Right atrium auricular region (tissue), 2 donors: Measurements from ENCODE around the gene KLHL17. TPM values are rescaled to one million over a fixed set of nuclear protein-coding genes. Genes with fewer than 3 reads are reported as not detected.

ENCODE experiments used
- DNase-seq: peaks from one replicate; pipeline ENCODE4 v3.0.0-alpha.2; 2019; ENCODE audit warnings: low spot score
- H3K27ac ChIP-seq, 2 donors: fragments of 200-600 bp; sonication (generic); 1 replicate in 1 of 2; 2 replicates in 1 of 2; pipeline ENCODE4 v1.5.1; 2016 to 2019
- H3K27me3 ChIP-seq, 2 donors: fragments of 200-600 bp; sonication (generic); one replicate each; pipeline versions ENCODE4 v1.5.1 to v1.6.0; 2017 to 2019
- H3K36me3 ChIP-seq: fragments of 200-600 bp; sonication (generic); one replicate; pipeline ENCODE4 v1.5.1; 2016
- H3K4me1 ChIP-seq, 2 donors: fragments of 200-600 bp; sonication (generic); one replicate each; pipeline versions ENCODE4 v1.5.1 to v1.6.0; 2017 to 2019
- H3K4me3 ChIP-seq, 2 donors: fragments of 200-600 bp; sonication (generic); 1 replicate in 1 of 2; 2 replicates in 1 of 2; pipeline ENCODE4 v1.5.1; 2017 to 2019; ENCODE audit warnings: mild to moderate bottlenecking in 1 of 2, moderate library complexity in 1 of 2
- H3K9me3 ChIP-seq, 2 donors: fragments of 200-600 bp; sonication (generic); one replicate each; pipeline ENCODE4 v1.5.1; 2019
- total RNA-seq, 2 donors: library from RNA; depleted of rRNA; stranded (reverse); fragments of >200 nt; gene quantifications; one replicate each; pipeline ENCODE4 v1.1.0, GENCODE V29; 2016
- TF ChIP-seq, protein P1 (sequence below), 2 donors: fragments of 200-600 bp; sonication (generic); IDR thresholded peaks; one replicate each; pipeline ENCODE4 v1.5.1; 2019; ENCODE audit warnings: antibody characterized with exemption in 2 of 2

Gene KLHL17
- total RNA-seq, 2 donors from 2014 or later, result 2.4 to 2.9 TPM

DNA sequence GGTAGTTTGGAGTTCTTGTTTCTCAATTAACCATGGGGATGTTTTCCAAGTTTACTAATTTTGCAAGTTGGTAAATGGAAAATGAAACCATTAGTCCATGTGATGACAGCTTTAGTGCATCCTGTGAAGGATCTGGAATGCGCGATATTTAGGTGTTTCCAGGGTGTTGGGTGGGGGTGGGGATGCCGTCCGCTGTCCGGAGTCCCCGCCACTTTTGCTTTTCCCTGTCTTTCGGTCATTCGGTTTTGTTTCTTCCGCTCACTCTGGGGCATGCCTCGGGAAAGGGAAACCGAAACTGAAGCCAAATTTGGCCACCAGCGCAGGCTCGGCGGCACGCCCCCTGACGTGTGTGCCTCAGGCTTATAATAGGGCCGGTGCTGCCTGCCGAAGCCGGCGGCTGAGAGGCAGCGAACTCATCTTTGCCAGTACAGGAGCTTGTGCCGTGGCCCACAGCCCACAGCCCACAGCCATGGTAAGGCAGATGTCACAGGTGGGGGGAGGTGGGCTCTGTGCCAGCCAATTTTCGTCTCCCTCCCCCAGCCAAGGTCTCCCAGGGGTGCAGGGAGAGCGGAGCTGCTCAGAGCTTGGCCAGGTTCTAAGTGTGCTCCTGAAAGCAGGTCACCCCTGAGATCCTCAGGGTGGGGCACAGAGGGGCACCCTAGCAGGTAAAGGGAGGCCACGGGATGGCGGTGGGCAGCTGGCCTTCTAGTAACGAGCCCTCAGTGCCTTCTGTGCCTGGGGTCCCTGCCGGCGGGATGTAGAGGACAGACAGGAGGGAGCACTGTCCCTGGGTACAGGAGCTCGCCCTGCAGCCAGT, 52.9 kb downstream of the KLHL17 start, which contains the start of gene ISG15:
Gene ISG15 (plus strand): TSS at position 393 of the 817 bp plus-strand sequence. CDS start 77 bp downstream, at position 470.
- no peaks in the 10 kb centered on the region for H3K36me3 ChIP-seq
- peak within 1 kb of the TSS; percentile 90 to 94 for H3K27ac ChIP-seq
- H3K27me3 ChIP-seq, result no peaks in the 10 kb centered on the region
- H3K9me3 ChIP-seq, result no peaks in the 10 kb centered on the region
- DNase-seq, result peak; percentile 96
- TF ChIP-seq, protein P1, sequence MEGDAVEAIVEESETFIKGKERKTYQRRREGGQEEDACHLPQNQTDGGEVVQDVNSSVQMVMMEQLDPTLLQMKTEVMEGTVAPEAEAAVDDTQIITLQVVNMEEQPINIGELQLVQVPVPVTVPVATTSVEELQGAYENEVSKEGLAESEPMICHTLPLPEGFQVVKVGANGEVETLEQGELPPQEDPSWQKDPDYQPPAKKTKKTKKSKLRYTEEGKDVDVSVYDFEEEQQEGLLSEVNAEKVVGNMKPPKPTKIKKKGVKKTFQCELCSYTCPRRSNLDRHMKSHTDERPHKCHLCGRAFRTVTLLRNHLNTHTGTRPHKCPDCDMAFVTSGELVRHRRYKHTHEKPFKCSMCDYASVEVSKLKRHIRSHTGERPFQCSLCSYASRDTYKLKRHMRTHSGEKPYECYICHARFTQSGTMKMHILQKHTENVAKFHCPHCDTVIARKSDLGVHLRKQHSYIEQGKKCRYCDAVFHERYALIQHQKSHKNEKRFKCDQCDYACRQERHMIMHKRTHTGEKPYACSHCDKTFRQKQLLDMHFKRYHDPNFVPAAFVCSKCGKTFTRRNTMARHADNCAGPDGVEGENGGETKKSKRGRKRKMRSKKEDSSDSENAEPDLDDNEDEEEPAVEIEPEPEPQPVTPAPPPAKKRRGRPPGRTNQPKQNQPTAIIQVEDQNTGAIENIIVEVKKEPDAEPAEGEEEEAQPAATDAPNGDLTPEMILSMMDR (IDR thresholded peaks at IDR 0.05), result no peak
- peak within 1 kb of the TSS; percentile 60 to 68 for H3K4me3 ChIP-seq
- peaks cover 0 to 11% of the 10 kb centered on the region in 2 donors for H3K4me1 ChIP-seq

DNA sequence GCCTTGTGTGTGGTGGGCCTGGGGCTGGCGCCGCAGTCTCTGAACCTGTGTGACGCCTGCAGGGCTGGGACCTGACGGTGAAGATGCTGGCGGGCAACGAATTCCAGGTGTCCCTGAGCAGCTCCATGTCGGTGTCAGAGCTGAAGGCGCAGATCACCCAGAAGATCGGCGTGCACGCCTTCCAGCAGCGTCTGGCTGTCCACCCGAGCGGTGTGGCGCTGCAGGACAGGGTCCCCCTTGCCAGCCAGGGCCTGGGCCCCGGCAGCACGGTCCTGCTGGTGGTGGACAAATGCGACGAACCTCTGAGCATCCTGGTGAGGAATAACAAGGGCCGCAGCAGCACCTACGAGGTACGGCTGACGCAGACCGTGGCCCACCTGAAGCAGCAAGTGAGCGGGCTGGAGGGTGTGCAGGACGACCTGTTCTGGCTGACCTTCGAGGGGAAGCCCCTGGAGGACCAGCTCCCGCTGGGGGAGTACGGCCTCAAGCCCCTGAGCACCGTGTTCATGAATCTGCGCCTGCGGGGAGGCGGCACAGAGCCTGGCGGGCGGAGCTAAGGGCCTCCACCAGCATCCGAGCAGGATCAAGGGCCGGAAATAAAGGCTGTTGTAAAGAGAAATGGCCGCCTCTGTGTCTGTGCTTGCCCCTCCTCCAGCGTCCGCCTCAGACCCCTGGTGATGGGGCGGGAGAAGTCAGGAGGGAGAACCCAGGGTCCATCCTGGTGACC, 53.7 kb downstream of the KLHL17 start:
- Histone ChIP-seq H3K4me1 (peaks cover 0 to 15% of the 10 kb centered on the region in 2 donors), H3K27me3 (no peaks in the 10 kb centered on the region), H3K27ac (peak overlapping the region; percentile 90 to 94), H3K36me3 (no peaks in the 10 kb centered on the region), H3K4me3 (peak overlapping the region; percentile 60 to 68), H3K9me3 (no peaks in the 10 kb centered on the region)
- TF ChIP-seq, protein P1 (IDR thresholded peaks at IDR 0.05), result no peak
- no peak for DNase-seq

GRCh38 chr1:1014799-1015681, 54.7 kb downstream of the KLHL17 start:
- peak overlapping the region; percentile 90 to 94 for H3K27ac ChIP-seq
- no peaks in the 10 kb centered on the region for H3K36me3 ChIP-seq
- no peak for DNase-seq

More at GRCh38 chr1:1014799-1015681, 54.7 kb downstream of the KLHL17 start:
- TF ChIP-seq, protein P1 (IDR thresholded peaks at IDR 0.05), result peak in 1 of 2 donors; percentile 45
- Histone ChIP-seq H3K4me1 (peaks cover 0 to 16% of the 10 kb centered on the region in 2 donors), H3K4me3 (peak overlapping the region in 1 of 2 donors; percentile 68), H3K9me3 (no peaks in the 10 kb centered on the region), H3K27me3 (no peaks in the 10 kb centered on the region)

Other genes with a start within 250 kb of the KLHL17 start
- 1 to 10 TPM; 2.7 to 6.4 TPM for gene SAMD11, start 36.7 kb upstream of the KLHL17 start, total RNA-seq
- 10 to 100 TPM; 29.5 to 38.8 TPM for gene NOC2L, start 1.3 kb upstream of the KLHL17 start, total RNA-seq
- gene PLEKHN1, start 5.9 kb downstream of the KLHL17 start, total RNA-seq, result under 1 TPM in 1 of 2 donors, not detected in 1; 0.59 TPM
- gene PERM1, start 21.5 kb downstream of the KLHL17 start, total RNA-seq, result 10 to 100 TPM; 22.0 to 61.8 TPM
- gene HES4, start 39.5 kb downstream of the KLHL17 start, total RNA-seq, result 10 to 100 TPM; 31.8 to 68.4 TPM
- 10 to 100 TPM; 26.8 to 32.2 TPM for gene ISG15, start 52.9 kb downstream of the KLHL17 start, total RNA-seq
- 10 to 100 TPM; 22.5 to 27.9 TPM for gene AGRN, start 59.5 kb downstream of the KLHL17 start, total RNA-seq
- not detected for gene RNF223, start 113.7 kb downstream of the KLHL17 start, total RNA-seq
- 1 to 10 TPM; 4.4 to 4.6 TPM for gene C1orf159, start 155.5 kb downstream of the KLHL17 start, total RNA-seq
- not detected for gene TTLL10, start 213.3 kb downstream of the KLHL17 start, total RNA-seq
- under 1 TPM in 1 of 2 donors, not detected in 1; 0.55 TPM for gene TNFRSF18, start 246.0 kb downstream of the KLHL17 start, total RNA-seq